ENCODE results near the gene ALDH1A1. TPM values are rescaled to one million over a fixed set of nuclear protein-coding genes. Genes with fewer than 3 reads are reported as not detected.

ALDH1A1 gene
- total RNA-seq, 4 donors from 2014 or later, result 86.4 to 247 (median 156) TPM

DNA sequence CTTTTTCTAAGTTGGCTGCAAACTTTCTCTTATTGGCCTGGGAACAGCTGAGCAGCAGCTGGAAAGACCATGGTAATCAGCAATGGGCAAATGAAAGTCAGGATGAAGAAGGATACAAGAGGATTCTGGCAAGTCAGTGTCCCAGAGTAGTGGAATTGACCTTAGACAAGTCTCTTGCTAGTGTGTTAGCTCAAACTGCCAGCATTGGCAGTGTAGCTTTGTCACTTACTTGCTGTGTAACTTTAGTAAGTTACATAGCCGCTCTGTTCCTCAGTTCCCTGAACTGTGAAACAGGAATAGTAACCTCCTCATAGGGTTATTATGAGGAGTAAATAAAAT, 3.6 kb downstream of the ALDH1A1 start:
- Histone ChIP-seq H3K4me3 (peak overlapping the region in 3 of 4 donors; percentile 1 to 36 (median 11)), H3K27ac (peak overlapping the region; percentile 61 to 91 (median 83)), H3K36me3 (no peaks in the 10 kb centered on the region), H3K4me1 (peaks cover 0 to 49% (median 12%) of the 10 kb centered on the region in 4 donors), H3K9me3 (no peaks in the 10 kb centered on the region), H3K27me3 (no peaks in the 10 kb centered on the region)
- WGBS, 2 donors, result 59 to 84% methylated on average over 1 of the region's 1 CpG
- TF ChIP-seq, protein P1, sequence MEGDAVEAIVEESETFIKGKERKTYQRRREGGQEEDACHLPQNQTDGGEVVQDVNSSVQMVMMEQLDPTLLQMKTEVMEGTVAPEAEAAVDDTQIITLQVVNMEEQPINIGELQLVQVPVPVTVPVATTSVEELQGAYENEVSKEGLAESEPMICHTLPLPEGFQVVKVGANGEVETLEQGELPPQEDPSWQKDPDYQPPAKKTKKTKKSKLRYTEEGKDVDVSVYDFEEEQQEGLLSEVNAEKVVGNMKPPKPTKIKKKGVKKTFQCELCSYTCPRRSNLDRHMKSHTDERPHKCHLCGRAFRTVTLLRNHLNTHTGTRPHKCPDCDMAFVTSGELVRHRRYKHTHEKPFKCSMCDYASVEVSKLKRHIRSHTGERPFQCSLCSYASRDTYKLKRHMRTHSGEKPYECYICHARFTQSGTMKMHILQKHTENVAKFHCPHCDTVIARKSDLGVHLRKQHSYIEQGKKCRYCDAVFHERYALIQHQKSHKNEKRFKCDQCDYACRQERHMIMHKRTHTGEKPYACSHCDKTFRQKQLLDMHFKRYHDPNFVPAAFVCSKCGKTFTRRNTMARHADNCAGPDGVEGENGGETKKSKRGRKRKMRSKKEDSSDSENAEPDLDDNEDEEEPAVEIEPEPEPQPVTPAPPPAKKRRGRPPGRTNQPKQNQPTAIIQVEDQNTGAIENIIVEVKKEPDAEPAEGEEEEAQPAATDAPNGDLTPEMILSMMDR (IDR thresholded peaks at IDR 0.05), result no peak
- no peak for TF ChIP-seq EP300 (IDR thresholded peaks at IDR 0.05)
- no peak for DNase-seq (ENCODE audit: low spot score in 2 of 2)

DNA sequence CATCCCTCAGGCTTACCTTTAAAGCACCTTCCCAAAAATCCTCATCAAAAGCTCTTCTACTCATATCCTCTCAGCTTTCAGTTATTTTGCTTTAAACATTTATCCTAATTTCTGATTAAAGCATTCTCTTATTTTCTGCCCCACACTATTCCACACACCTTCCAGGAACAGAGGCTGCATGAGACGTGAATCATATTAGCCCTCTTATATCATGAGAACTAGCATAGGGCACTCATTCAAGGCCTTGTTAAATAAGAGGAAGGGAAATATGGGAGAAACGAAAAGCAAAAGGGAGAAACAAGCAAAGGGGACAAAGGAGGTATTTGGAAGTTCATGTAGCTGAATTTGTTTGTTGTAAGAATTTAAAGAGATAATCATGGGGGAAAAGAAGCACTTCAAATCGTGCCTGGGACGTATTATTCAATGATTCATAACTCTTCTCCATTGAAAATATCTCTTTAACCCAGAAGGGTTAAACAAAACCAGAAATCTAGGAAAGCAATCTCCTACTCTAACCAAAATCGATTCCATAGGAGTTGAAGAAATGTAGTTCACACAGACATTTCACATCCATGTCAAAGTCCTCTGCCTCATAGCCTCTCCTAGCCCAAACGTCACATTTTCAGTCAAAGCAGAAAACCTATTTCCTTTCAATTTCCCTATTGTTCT, 4.1 kb downstream of the ALDH1A1 start:
- no peak for DNase-seq (ENCODE audit: low spot score in 2 of 2)
- Histone ChIP-seq H3K4me1 (peaks cover 0 to 46% (median 9%) of the 10 kb centered on the region in 4 donors), H3K9me3 (no peaks in the 10 kb centered on the region), H3K27me3 (no peaks in the 10 kb centered on the region), H3K36me3 (no peaks in the 10 kb centered on the region), H3K4me3 (peak overlapping the region; percentile 1 to 36 (median 8)), H3K27ac (peak overlapping the region; percentile 61 to 91 (median 83))
- TF ChIP-seq, protein P1 (IDR thresholded peaks at IDR 0.05), result no peak
- TF ChIP-seq POLR2A (IDR thresholded peaks at IDR 0.05) (no peak), EP300 (IDR thresholded peaks at IDR 0.05) (no peak)
- 28 to 40% methylated on average over 6 of the region's 6 CpGs for WGBS, 2 donors

DNA sequence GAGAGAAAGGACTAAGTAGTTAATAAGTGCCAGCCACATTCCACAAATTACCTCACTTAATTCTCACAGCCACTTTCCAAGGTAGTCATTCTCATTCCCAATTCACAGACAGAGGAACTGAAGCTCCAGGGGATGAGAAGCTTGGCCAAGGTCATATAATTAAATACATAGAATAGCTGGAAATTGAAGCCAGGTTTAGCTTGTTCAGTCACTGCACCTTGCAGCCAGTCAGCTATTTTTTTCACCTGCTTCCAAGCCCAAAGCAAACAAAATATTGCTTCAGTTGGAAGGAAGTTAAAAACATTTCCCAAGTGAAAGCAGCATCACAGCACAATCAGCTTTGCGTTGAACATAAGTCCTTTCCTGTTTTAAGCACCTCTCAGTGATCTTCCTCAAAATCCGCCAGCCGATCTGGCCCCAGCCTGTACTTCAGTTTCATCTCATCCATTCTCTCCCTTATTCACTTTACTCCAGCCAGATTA, 4.8 kb downstream of the ALDH1A1 start:
- Histone ChIP-seq H3K27ac (peak overlapping the region; percentile 61 to 91 (median 83)), H3K9me3 (no peaks in the 10 kb centered on the region), H3K27me3 (no peaks in the 10 kb centered on the region), H3K36me3 (no peaks in the 10 kb centered on the region), H3K4me1 (peaks cover 0 to 44% (median 8%) of the 10 kb centered on the region in 4 donors), H3K4me3 (peak overlapping the region in 3 of 4 donors; percentile 1 to 36 (median 6))
- 43 to 53% methylated on average over 3 of the region's 3 CpGs for WGBS, 2 donors
- no peak for TF ChIP-seq EP300 (IDR thresholded peaks at IDR 0.05)
- TF ChIP-seq, protein P1 (IDR thresholded peaks at IDR 0.05), result no peak
- no peak for TF ChIP-seq POLR2A (IDR thresholded peaks at IDR 0.05)
- no peak for DNase-seq (ENCODE audit: low spot score in 2 of 2)

GRCh38 chr9:72946821-72947220, 6.0 kb downstream of the ALDH1A1 start:
- Histone ChIP-seq H3K4me1 (peaks cover 0 to 51% (median 8%) of the 10 kb centered on the region in 4 donors), H3K36me3 (no peaks in the 10 kb centered on the region), H3K27me3 (no peaks in the 10 kb centered on the region), H3K27ac (peak overlapping the region; percentile 61 to 91 (median 83)), H3K4me3 (no peak overlapping the region), H3K9me3 (no peaks in the 10 kb centered on the region)
- no peak for DNase-seq (ENCODE audit: low spot score in 2 of 2)
- no peak for TF ChIP-seq EP300 (IDR thresholded peaks at IDR 0.05)
- TF ChIP-seq, protein P1 (IDR thresholded peaks at IDR 0.05), result no peak
- TF ChIP-seq POLR2A (IDR thresholded peaks at IDR 0.05), result no peak

DNA sequence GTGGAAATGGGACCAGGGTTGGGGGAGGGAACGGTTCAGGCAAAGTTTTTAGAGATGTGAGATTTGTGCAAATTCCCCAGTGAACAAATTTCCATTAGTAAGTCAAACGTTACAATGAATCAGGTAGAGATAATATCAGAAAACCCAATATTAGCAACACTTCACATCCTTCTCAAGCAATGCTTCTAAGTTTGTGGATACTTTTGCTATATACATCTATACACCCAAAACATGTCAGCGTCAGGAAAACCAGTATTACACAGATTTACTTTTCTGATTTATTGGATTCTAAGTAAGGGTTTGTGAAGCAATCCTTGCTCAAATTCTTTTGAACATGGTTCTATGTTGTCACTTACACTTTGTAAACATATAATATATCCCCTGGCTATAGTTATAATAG, 6.5 kb downstream of the ALDH1A1 start:
- Histone ChIP-seq H3K27ac (peak overlapping the region in 3 of 4 donors; percentile 61 to 91 (median 87)), H3K4me3 (no peak overlapping the region), H3K27me3 (no peaks in the 10 kb centered on the region), H3K36me3 (no peaks in the 10 kb centered on the region), H3K9me3 (no peaks in the 10 kb centered on the region), H3K4me1 (peaks cover 0 to 55% (median 8%) of the 10 kb centered on the region in 4 donors)
- TF ChIP-seq, protein P1 (IDR thresholded peaks at IDR 0.05), result no peak
- TF ChIP-seq EP300 (IDR thresholded peaks at IDR 0.05) (no peak), POLR2A (IDR thresholded peaks at IDR 0.05) (no peak)
- DNase-seq (ENCODE audit: low spot score in 2 of 2), result no peak
- WGBS, 2 donors, result 62 to 65% methylated on average over 3 of the region's 3 CpGs

Measured in tibial nerve (tissue), 4 donors.